ENCODE data around the gene FERMT2.

DNA sequence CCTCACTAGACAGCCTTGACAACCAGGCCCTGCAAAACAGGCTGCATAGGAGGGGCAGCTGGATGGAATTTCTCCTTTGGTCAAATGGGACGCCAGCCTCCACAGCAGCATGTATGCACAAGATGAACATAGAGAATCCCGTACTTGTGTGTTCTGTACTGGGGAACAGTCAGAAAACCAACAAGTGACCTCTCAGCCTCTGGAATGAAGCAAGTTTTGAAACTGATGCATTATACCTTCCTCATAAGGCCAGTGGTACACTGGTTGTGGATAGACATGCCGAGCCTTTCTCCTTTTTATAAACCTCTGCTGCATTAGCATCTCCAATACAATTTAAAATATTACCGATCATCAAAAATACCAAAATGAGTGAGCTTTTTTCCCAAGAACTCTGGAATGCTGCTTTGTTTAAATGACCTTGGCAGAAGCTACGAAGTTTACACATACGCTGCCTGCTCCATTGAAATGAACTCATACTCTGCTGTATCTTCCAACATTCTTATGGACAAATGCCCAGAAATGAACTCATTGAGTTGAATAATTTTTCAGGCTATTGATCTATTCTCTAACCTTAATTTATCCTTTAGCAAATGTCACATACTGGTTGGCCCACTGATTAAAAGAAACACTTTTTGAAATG lies 47.6 kb upstream of the FERMT2 start:
- TF ChIP-seq, protein P1, sequence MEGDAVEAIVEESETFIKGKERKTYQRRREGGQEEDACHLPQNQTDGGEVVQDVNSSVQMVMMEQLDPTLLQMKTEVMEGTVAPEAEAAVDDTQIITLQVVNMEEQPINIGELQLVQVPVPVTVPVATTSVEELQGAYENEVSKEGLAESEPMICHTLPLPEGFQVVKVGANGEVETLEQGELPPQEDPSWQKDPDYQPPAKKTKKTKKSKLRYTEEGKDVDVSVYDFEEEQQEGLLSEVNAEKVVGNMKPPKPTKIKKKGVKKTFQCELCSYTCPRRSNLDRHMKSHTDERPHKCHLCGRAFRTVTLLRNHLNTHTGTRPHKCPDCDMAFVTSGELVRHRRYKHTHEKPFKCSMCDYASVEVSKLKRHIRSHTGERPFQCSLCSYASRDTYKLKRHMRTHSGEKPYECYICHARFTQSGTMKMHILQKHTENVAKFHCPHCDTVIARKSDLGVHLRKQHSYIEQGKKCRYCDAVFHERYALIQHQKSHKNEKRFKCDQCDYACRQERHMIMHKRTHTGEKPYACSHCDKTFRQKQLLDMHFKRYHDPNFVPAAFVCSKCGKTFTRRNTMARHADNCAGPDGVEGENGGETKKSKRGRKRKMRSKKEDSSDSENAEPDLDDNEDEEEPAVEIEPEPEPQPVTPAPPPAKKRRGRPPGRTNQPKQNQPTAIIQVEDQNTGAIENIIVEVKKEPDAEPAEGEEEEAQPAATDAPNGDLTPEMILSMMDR (IDR thresholded peaks at IDR 0.05): no peak
- no peak for TF ChIP-seq POLR2A (IDR thresholded peaks at IDR 0.05)
